Peyer's patch (tissue), 4 donors: ENCODE results near the gene AGBL2. TPM values are rescaled to one million over a fixed set of nuclear protein-coding genes. Genes with fewer than 3 reads are reported as not detected.
A peak's percentile ranks its signal among the peaks of the same experiment; 100 is the strongest.
"Not testable (repeated sequence)": the region's sequence is repeated elsewhere in the genome, so short reads cannot be mapped to it uniquely, and the experiment has no call there.

ENCODE experiments used
- DNase-seq, 3 donors: peaks; one replicate each; pipeline ENCODE4 v3.0.0-alpha.2; 2017 to 2019
- H3K27ac ChIP-seq, 4 donors: fragments of 200-600 bp; sonication (generic); one replicate each; pipeline ENCODE4 v1.5.1; 2016 to 2019
- H3K27me3 ChIP-seq, 2 donors: fragments of 200-600 bp; sonication (generic); one replicate each; pipeline ENCODE4 v1.5.1; 2019
- H3K36me3 ChIP-seq, 3 donors: fragments of 200-600 bp; sonication (generic); one replicate each; pipeline ENCODE4 v1.5.1; 2016 to 2019
- H3K4me1 ChIP-seq, 4 donors: fragments of 200-600 bp; sonication (generic); one replicate each; pipeline ENCODE4 v1.5.1; 2016 to 2019
- H3K4me3 ChIP-seq, 4 donors: fragments of 200-600 bp; sonication (generic); 1 replicate in 3 of 4; 2 replicates in 1 of 4; pipeline ENCODE4 v1.5.1; 2016 to 2019; ENCODE audit warnings: mild to moderate bottlenecking in 1 of 4
- H3K9me3 ChIP-seq, 4 donors: fragments of 200-600 bp; sonication (generic); one replicate each; pipeline ENCODE4 v1.5.1; 2016 to 2019; ENCODE audit warnings: mild to moderate bottlenecking in 1 of 4
- CTCF ChIP-seq, 6 experiments: fragments of 450-650 bp in 4 of 6; fragments of 200-600 bp in 2 of 6; sonication (generic) in 1 of 6; IDR thresholded peaks; one replicate each; pipeline ENCODE4 v1.5.1; 2017 to 2019; ENCODE audit warnings: antibody characterized with exemption in 6 of 6, mild to moderate bottlenecking in 3 of 6, moderate library complexity in 1 of 6
- POLR2A ChIP-seq, 2 donors: fragments of 450-650 bp; IDR thresholded peaks; one replicate each; pipeline ENCODE4 v1.5.1; 2017; ENCODE audit warnings: antibody characterized with exemption in 2 of 2, mild to moderate bottlenecking in 2 of 2, moderate library complexity in 2 of 2
- total RNA-seq, 4 donors: library from RNA; depleted of rRNA; stranded (reverse); fragments of >200 nt; gene quantifications; one replicate each; pipeline ENCODE4 v1.1.0, GENCODE V29; 2016

The AGBL2 gene
- total RNA-seq, 4 donors from 2014 or later, result 1.7 to 17.4 (median 4.4) TPM

- DNase-seq, result no peak
- H3K4me1 ChIP-seq, result peaks cover 0 to 6% (median 0%) of the 10 kb centered on the region in 4 donors
- TF ChIP-seq CTCF (IDR thresholded peaks at IDR 0.05), result no peak
- TF ChIP-seq POLR2A (IDR thresholded peaks at IDR 0.05), result no peak
- H3K27ac ChIP-seq, result no peak overlapping the region
- no peaks in the 10 kb centered on the region for H3K36me3 ChIP-seq
- H3K27me3 ChIP-seq, result no peaks in the 10 kb centered on the region
- no peak overlapping the region for H3K4me3 ChIP-seq
- H3K9me3 ChIP-seq, result no peaks in the 10 kb centered on the region
Observed at GRCh38 chr11:47711225-47711624, 3.9 kb downstream of the AGBL2 start.

GRCh38 chr11:47707275-47707786, 7.8 kb downstream of the AGBL2 start:
- not testable (repeated sequence) for H3K27me3 ChIP-seq, DNase-seq

GRCh38 chr11:47705721-47706120, 9.4 kb downstream of the AGBL2 start:
- H3K4me3 ChIP-seq, result no peak overlapping the region
- H3K36me3 ChIP-seq, result no peaks in the 10 kb centered on the region
- DNase-seq, result no peak
- TF ChIP-seq POLR2A (IDR thresholded peaks at IDR 0.05) (no peak), CTCF (IDR thresholded peaks at IDR 0.05) (no peak)
- no peak overlapping the region for H3K27ac ChIP-seq
- no peaks in the 10 kb centered on the region for H3K9me3 ChIP-seq
- no peaks in the 10 kb centered on the region for H3K27me3 ChIP-seq
- H3K4me1 ChIP-seq, result no peaks in the 10 kb centered on the region

More at GRCh38 chr11:47707275-47707786, 7.8 kb downstream of the AGBL2 start:
- H3K27ac ChIP-seq, H3K4me1 ChIP-seq, H3K9me3 ChIP-seq, H3K36me3 ChIP-seq, H3K4me3 ChIP-seq: not testable (repeated sequence)

DNA sequence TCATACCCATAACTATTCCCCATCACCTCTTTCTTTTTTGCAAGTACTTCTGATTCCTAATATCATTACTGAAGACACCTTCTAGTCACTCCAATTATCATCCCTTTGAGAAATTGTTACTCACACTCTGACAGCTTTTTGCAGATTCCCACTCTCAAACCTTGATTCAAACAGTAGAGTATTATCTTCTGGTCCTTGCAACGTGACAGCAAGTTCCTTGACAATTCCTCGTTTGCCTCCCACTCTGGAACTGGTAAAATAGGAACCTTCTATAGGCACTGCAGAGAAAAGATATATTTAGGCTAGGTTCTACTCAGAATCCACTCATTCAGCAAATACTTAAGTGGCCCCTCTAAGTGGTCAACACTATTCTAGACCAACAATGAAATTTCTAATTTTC, 23.2 kb downstream of the AGBL2 start:
- DNase-seq, result peak in 1 of 3 donors; percentile 8
- TF ChIP-seq CTCF (IDR thresholded peaks at IDR 0.05) (no peak), POLR2A (IDR thresholded peaks at IDR 0.05) (no peak)
- no peak overlapping the region for H3K4me3 ChIP-seq
- H3K9me3 ChIP-seq, result no peaks in the 10 kb centered on the region
- no peaks in the 10 kb centered on the region for H3K4me1 ChIP-seq
- no peaks in the 10 kb centered on the region for H3K27me3 ChIP-seq
- no peaks in the 10 kb centered on the region for H3K36me3 ChIP-seq
- no peak overlapping the region for H3K27ac ChIP-seq

- Histone ChIP-seq H3K36me3 (no peaks in the 10 kb centered on the region), H3K4me3 (no peak overlapping the region), H3K27me3 (no peaks in the 10 kb centered on the region), H3K4me1 (no peaks in the 10 kb centered on the region), H3K9me3 (no peaks in the 10 kb centered on the region), H3K27ac (peak overlapping the region in 2 of 4 donors; percentile 76 to 86)
- TF ChIP-seq CTCF (IDR thresholded peaks at IDR 0.05), result no peak
- no peak for TF ChIP-seq POLR2A (IDR thresholded peaks at IDR 0.05)
- no peak for DNase-seq
Observed at GRCh38 chr11:47689480-47689879, 25.7 kb downstream of the AGBL2 start.

- Histone ChIP-seq H3K27ac (peak overlapping the region in 2 of 4 donors; percentile 76 to 86), H3K36me3 (no peaks in the 10 kb centered on the region), H3K4me1 (no peaks in the 10 kb centered on the region), H3K9me3 (no peaks in the 10 kb centered on the region), H3K4me3 (no peak overlapping the region), H3K27me3 (no peaks in the 10 kb centered on the region)
- TF ChIP-seq POLR2A (IDR thresholded peaks at IDR 0.05), result no peak
- no peak for TF ChIP-seq CTCF (IDR thresholded peaks at IDR 0.05)
- DNase-seq, result no peak
Observed at GRCh38 chr11:47688991-47689390, 26.2 kb downstream of the AGBL2 start.
